Hepatocyte (in vitro differentiated cells): ENCODE data around the gene ECE1. TPM values are rescaled to one million over a fixed set of nuclear protein-coding genes. Genes with fewer than 3 reads are reported as not detected.
A peak's percentile ranks its signal among the peaks of the same experiment; 100 is the strongest.

Experiments used
- DNase-seq: peaks from one replicate; pipeline ENCODE4 v3.0.0-alpha.2; 2016; ENCODE audit warnings: low spot score
- H2AFZ ChIP-seq: fragments of 200-600 bp; sonication (generic); 2 replicates; pipeline ENCODE4 v1.6.0; 2016; ENCODE audit warnings: antibody characterized with exemption, mild to moderate bottlenecking
- H3K27ac ChIP-seq: fragments of 200-600 bp; sonication (generic); 2 replicates; pipeline ENCODE4 v1.5.1; 2016; ENCODE audit warnings: mild to moderate bottlenecking
- H3K27me3 ChIP-seq: fragments of 200-600 bp; sonication (generic); 2 replicates; pipeline ENCODE4 v1.6.1; 2016
- H3K36me3 ChIP-seq: fragments of 200-600 bp; sonication (generic); replicated peaks from 2 replicates; pipeline ENCODE4 v1.5.1; 2016; ENCODE audit warnings: low read depth; ENCODE audit not compliant: insufficient read depth
- H3K4me1 ChIP-seq: fragments of 200-600 bp; sonication (generic); 2 replicates; pipeline ENCODE4 v1.5.1; 2016; ENCODE audit warnings: mild to moderate bottlenecking, moderate library complexity; ENCODE audit not compliant: insufficient read depth
- H3K4me2 ChIP-seq: fragments of 200-600 bp; sonication (generic); 2 replicates; pipeline ENCODE4 v1.6.0; 2016
- H3K4me3 ChIP-seq: fragments of 200-600 bp; sonication (generic); 2 replicates; pipeline ENCODE4 v1.5.1; 2016; ENCODE audit warnings: mild to moderate bottlenecking
- H3K79me2 ChIP-seq: fragments of 200-600 bp; sonication (generic); 2 replicates; pipeline ENCODE4 v1.6.0; 2017; ENCODE audit warnings: mild to moderate bottlenecking
- H3K9me2 ChIP-seq: fragments of 200-600 bp; sonication (generic); replicated peaks from 2 replicates; pipeline ENCODE4 v1.6.0; 2017; ENCODE audit warnings: mild to moderate bottlenecking; ENCODE audit not compliant: insufficient read depth
- H3K9me3 ChIP-seq: fragments of 200-600 bp; sonication (generic); 2 replicates; pipeline ENCODE4 v1.5.1; 2016; ENCODE audit warnings: low read depth, mild to moderate bottlenecking
- H4K20me1 ChIP-seq: fragments of 200-600 bp; sonication (generic); 2 replicates; pipeline ENCODE4 v1.6.0; 2016; ENCODE audit warnings: mild to moderate bottlenecking; ENCODE audit not compliant: insufficient read depth, poor library complexity, severe bottlenecking
- CTCF ChIP-seq: fragments of 200-600 bp; sonication (generic); IDR thresholded peaks from 2 replicates; pipeline ENCODE4 v1.5.1; 2016; ENCODE audit warnings: antibody characterized with exemption, mild to moderate bottlenecking; ENCODE audit not compliant: poor library complexity
- EZH2 ChIP-seq: fragments of 200-600 bp; sonication (generic); IDR thresholded peaks from 2 replicates; pipeline ENCODE4 v1.6.1; 2016; ENCODE audit warnings: antibody characterized with exemption, mild to moderate bottlenecking, borderline replicate concordance
- EZH2phosphoT487 ChIP-seq: fragments of 200-600 bp; sonication (generic); IDR thresholded peaks from one replicate; pipeline ENCODE4 v1.6.1; 2018; ENCODE audit warnings: antibody characterized with exemption, mild to moderate bottlenecking, low read depth, moderate library complexity; ENCODE audit not compliant: unreplicated experiment, severe bottlenecking
- WGBS: methylation state at CpG from one replicate; pipeline ENCODE4 v1.1.6; 2016; ENCODE audit warnings: low lambda C conversion rate; ENCODE audit errors: missing lambda C conversion rate; 5-methylcytosine and 5-hydroxymethylcytosine counted together
- polyA plus RNA-seq: library from polyadenylated mRNA; unstranded; fragments of >200 nt; fragmentation: Nextera tagmentation; extraction: Ambion mirVana; gene quantifications from 2 replicates; pipeline ENCODE4 v1.2.1, GENCODE V29; 2016
- total RNA-seq: library from RNA; depleted of rRNA; stranded (reverse); fragments of >200 nt; gene quantifications from 2 replicates; pipeline ENCODE4 v1.2.3, GENCODE V29; 2014

Gene ECE1
- total and polyA plus RNA-seq, 2 experiments from 2014 or later: 60.8 to 90.6 TPM

DNA sequence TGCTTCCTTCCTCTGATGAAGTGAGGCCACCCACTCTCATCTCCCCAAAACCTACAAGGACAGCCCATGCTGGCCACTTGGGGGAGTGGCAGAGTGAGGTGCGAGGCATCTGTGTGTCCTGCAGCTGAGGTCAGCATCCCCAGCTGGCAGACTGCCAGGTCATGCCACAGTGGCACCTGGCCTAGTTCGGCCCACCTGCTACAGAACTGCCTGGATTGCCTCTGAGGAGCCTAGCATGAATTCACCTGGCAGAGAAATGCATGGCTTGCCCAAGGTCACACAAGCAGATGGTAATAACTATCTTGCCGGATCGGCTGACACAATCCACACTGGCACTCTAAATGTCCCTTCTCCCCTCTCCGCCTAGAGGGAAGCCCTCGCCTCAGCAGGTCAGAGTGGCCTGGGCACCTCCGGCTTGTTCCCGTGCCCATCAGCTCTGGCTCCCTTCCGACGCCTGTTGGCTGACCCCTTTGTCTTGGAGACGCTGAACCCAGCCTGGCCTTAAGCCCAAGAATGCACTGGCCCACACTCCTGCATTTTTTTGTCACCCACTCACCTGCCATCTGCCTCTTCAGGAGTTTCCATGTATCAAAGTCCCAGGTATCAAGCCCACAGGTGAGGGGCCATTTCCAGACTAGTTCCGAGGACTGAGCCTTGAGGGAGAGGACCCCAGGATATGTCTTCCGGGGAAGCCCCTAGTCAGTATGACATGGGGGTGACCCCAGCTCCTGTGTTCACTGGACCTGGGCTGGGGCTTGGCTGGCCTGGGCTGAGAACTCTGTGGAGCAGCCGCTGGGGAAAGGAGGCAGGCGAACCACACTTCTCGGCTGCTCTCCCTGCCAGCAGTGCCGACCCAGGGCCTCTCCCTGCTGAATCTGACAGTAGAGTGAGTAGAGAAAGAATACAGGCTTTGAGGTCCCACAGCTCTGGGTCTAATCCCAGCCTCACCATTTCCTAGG lies 21.7 kb downstream of the ECE1 start:
- no peaks in the 10 kb centered on the region for H3K27me3 ChIP-seq
- TF ChIP-seq EZH2 (no peak), EZH2phosphoT487 (no peak), CTCF (no peak)
- no peaks in the 10 kb centered on the region for H3K9me3 ChIP-seq
- H3K9me2 ChIP-seq: no peaks in the 10 kb centered on the region
- DNase-seq: no peak
- H4K20me1 ChIP-seq: no peaks in the 10 kb centered on the region
- no peak overlapping the region for H3K4me2 ChIP-seq
- H3K27ac ChIP-seq: no peak overlapping the region
- no peak overlapping the region for H2AFZ ChIP-seq
- peaks cover 45% of the 10 kb centered on the region for H3K4me1 ChIP-seq
- no peaks in the 10 kb centered on the region for H3K36me3 ChIP-seq
- WGBS: 95% methylated on average over 17 of the region's 17 CpGs
- H3K79me2 ChIP-seq: peaks cover 14% of the 10 kb centered on the region
- no peak overlapping the region for H3K4me3 ChIP-seq

- TF ChIP-seq EZH2: no peak
- TF ChIP-seq EZH2phosphoT487: no peak
- TF ChIP-seq CTCF: no peak
- no peak overlapping the region for H2AFZ ChIP-seq
- H3K4me1 ChIP-seq: peaks cover 56% of the 10 kb centered on the region
- no peaks in the 10 kb centered on the region for H3K9me3 ChIP-seq
- peaks cover 14% of the 10 kb centered on the region for H3K79me2 ChIP-seq
- H3K27ac ChIP-seq: peak overlapping the region; percentile 96
- DNase-seq: no peak
- H3K4me2 ChIP-seq: no peak overlapping the region
- H3K4me3 ChIP-seq: no peak overlapping the region
- no peaks in the 10 kb centered on the region for H3K9me2 ChIP-seq
- no peaks in the 10 kb centered on the region for H3K27me3 ChIP-seq
- 95% methylated on average over 16 of the region's 16 CpGs for WGBS
- no peaks in the 10 kb centered on the region for H3K36me3 ChIP-seq
- H4K20me1 ChIP-seq: no peaks in the 10 kb centered on the region
These were observed 22.8 kb downstream of the ECE1 start for GRCh38 chr1:21267191-21268077.

DNA sequence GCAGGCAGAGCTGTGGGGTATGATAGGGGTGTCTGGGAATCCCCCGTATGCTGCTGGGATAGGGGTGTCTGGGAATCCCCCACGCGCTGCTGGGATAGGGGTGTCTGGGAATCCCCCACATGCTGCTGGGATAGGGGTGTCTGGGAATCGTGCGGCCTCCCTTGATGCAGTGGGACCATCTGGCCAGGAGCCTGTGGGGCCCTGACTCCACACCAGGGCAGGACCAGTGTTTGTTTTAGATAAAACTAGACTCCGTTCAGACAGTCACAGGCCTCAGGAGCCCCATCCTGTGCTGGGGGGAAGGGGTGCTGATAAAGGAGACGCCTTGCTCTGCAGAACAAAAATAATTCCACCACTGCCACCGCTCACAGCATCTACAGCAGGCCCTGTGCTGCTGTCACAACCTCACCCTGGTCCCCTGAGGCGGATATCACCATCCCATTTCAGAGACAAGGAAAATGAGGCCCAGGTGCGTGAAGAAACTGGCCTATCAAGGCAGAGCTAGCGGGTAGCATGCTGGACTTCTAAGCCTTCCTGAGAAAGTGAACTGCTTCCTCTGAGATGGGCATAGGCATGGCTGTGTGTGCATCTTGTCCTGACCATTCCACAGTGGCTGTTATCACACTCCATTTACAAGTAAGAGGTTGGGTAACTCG lies 24.0 kb downstream of the ECE1 start:
- no peak for DNase-seq
- no peaks in the 10 kb centered on the region for H3K27me3 ChIP-seq
- H3K4me2 ChIP-seq: peak overlapping the region; percentile 30
- H4K20me1 ChIP-seq: no peaks in the 10 kb centered on the region
- no peaks in the 10 kb centered on the region for H3K36me3 ChIP-seq
- no peaks in the 10 kb centered on the region for H3K9me2 ChIP-seq
- H3K4me1 ChIP-seq: peaks cover 67% of the 10 kb centered on the region
- no peak for TF ChIP-seq EZH2phosphoT487
- WGBS: 57% methylated on average over 11 of the region's 12 CpGs
- H2AFZ ChIP-seq: no peak overlapping the region
- H3K79me2 ChIP-seq: peaks cover 15% of the 10 kb centered on the region
- H3K4me3 ChIP-seq: no peak overlapping the region
- H3K9me3 ChIP-seq: no peaks in the 10 kb centered on the region
- H3K27ac ChIP-seq: peak overlapping the region; percentile 96
